ENCODE measurements around the gene CXCR6. TPM values are rescaled to one million over a fixed set of nuclear protein-coding genes. Genes with fewer than 3 reads are reported as not detected.

The CXCR6 gene
- total RNA-seq, 1 donor from 2014 or later, result not detected

DNA sequence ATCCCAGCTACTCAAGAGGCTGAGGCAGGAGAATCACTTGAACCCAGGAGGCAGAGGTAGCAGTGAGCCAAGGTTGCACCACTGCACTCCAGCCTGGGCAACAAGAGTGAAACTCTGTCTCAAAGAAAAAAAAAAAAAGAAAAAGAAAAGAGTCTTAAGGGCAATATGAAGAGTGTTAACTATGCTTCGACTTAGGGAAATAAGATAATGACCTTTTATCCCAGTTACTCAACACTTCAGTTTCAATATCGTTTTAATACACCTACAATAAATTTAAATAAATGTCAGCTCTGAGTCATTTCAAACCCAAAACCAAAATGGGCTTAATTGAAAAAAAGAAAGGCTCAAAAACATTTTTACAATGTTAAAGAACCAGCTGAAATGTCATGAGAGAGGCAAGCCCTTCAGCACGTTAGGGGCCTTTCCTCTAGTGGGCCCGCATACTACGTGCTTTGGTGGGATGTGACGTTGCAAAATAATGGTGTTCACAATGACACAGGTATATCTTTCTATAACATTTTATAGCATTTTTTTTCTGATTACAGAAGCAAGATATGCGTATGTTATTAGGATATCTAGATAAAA lies 37.1 kb downstream of the CXCR6 start:
- Histone ChIP-seq H3K4me1 (no peaks in the 10 kb centered on the region), H3K27ac (no peak overlapping the region), H3K9me3 (ENCODE audit: low read depth) (no peaks in the 10 kb centered on the region), H3K4me2 (no peak overlapping the region), H3K36me3 (peaks cover 7% of the 10 kb centered on the region), H3K9ac (no peak overlapping the region), H3K4me3 (no peak overlapping the region), H2AFZ (replicated peaks) (no peak overlapping the region), H4K20me1 (ENCODE audit: low read depth) (peaks cover 6% of the 10 kb centered on the region), H3K27me3 (no peaks in the 10 kb centered on the region), H3K79me2 (ENCODE audit: low read depth) (no peaks in the 10 kb centered on the region), H3F3A (ENCODE audit: low read depth) (no peaks in the 10 kb centered on the region)
- H3K27me3 Mint-ChIP-seq (ENCODE audit: insufficient read depth, low read depth), result no peaks in the 10 kb centered on the region
- TF ChIP-seq CTCF (IDR thresholded peaks at IDR 0.05) (no peak), EZH2phosphoT487 (IDR thresholded peaks at IDR 0.05) (no peak), EZH2 (IDR thresholded peaks at IDR 0.05) (no peak)
- no peaks in the 10 kb centered on the region for H3K4me1 Mint-ChIP-seq
- H3K4me3 Mint-ChIP-seq, result no peak overlapping the region
- H3K9me3 Mint-ChIP-seq, result no peaks in the 10 kb centered on the region
- no peak for DNase-seq (ENCODE audit: low spot score)
- H3K36me3 Mint-ChIP-seq, result peaks cover 17% of the 10 kb centered on the region
- no peak overlapping the region for H3K27ac Mint-ChIP-seq

DNA sequence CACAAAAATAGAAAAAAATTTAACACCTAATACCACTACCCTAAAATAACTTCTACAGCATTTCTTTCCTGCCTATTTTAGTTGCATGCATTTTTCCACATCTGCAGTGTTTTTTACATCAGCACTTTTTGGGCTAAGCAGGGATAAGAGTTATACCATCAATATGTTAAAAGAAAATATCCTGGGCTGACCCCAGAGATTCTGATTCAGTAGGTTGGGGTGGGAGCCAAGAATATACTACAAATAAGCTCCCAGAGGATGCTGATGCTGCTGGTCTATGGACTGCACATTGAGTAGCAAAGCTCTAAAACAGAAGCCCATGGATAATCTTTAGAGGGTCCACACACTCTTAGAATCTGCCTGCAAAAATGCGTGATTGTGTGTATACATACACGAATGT lies 37.6 kb downstream of the CXCR6 start:
- H3K4me3 ChIP-seq, result no peak overlapping the region
- Mint-ChIP-seq H3K36me3 (peaks cover 17% of the 10 kb centered on the region), H3K27ac (no peak overlapping the region), H3K4me1 (no peaks in the 10 kb centered on the region), H3K4me3 (no peak overlapping the region), H3K9me3 (no peaks in the 10 kb centered on the region), H3K27me3 (ENCODE audit: insufficient read depth, low read depth) (no peaks in the 10 kb centered on the region)
- H3K36me3 ChIP-seq, result peaks cover 7% of the 10 kb centered on the region
- no peaks in the 10 kb centered on the region for H3K4me1 ChIP-seq
- H3K9ac ChIP-seq, result no peak overlapping the region
- no peak overlapping the region for H3K27ac ChIP-seq
- no peak overlapping the region for H2AFZ ChIP-seq (replicated peaks)
- H3K4me2 ChIP-seq, result no peak overlapping the region
- no peak for DNase-seq (ENCODE audit: low spot score)
- H3F3A ChIP-seq (ENCODE audit: low read depth), result no peaks in the 10 kb centered on the region
- no peaks in the 10 kb centered on the region for H3K9me3 ChIP-seq (ENCODE audit: low read depth)
- no peak for TF ChIP-seq EZH2phosphoT487 (IDR thresholded peaks at IDR 0.05)
- TF ChIP-seq EZH2 (IDR thresholded peaks at IDR 0.05), result no peak
- TF ChIP-seq CTCF (IDR thresholded peaks at IDR 0.05), result no peak
- no peaks in the 10 kb centered on the region for H3K79me2 ChIP-seq (ENCODE audit: low read depth)
- no peaks in the 10 kb centered on the region for H3K27me3 ChIP-seq
- H4K20me1 ChIP-seq (ENCODE audit: low read depth), result peaks cover 11% of the 10 kb centered on the region

DNA sequence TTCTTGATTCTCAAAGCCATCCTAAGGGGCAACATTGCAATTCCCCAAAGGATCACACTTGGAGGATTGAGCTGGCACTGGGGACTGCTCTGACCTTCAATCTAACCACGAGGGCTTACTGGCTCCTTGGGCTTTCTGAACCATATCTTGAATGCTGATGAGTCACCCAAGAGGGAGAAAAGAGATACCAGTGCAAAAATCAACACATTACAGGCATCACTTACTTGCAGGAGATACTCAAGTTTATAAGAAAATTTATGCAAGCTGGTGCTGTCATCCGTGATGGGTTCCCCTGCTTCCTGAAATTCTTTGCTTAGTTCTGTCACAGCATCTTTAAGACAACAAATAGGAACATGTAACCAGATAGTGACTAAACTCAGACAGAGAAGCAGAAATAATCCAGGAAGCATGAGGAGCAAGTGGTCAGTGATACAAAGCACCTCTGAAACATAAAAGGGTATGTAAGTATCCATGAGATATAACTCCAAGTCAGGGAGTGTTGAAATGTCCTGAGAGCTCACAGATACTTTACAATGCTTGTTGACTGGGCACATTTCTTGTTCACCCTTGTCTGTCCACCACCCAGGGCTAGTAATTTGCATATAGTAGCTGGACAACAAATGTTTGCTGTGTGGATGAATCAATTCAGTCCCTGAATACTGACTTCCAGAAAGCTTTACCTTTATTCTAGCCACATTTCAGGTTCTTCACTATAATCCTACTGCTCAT lies 38.2 kb downstream of the CXCR6 start:
- Histone ChIP-seq H2AFZ (replicated peaks) (no peak overlapping the region), H3K9me3 (ENCODE audit: low read depth) (no peaks in the 10 kb centered on the region), H3K4me1 (no peaks in the 10 kb centered on the region), H3K4me2 (no peak overlapping the region), H3K9ac (no peak overlapping the region), H3K27me3 (no peaks in the 10 kb centered on the region), H3K36me3 (peaks cover 7% of the 10 kb centered on the region), H4K20me1 (ENCODE audit: low read depth) (peaks cover 14% of the 10 kb centered on the region), H3F3A (ENCODE audit: low read depth) (no peaks in the 10 kb centered on the region), H3K79me2 (ENCODE audit: low read depth) (no peaks in the 10 kb centered on the region), H3K27ac (no peak overlapping the region), H3K4me3 (no peak overlapping the region)
- no peaks in the 10 kb centered on the region for H3K27me3 Mint-ChIP-seq (ENCODE audit: insufficient read depth, low read depth)
- DNase-seq (ENCODE audit: low spot score), result no peak
- H3K4me1 Mint-ChIP-seq, result no peaks in the 10 kb centered on the region
- TF ChIP-seq EZH2 (IDR thresholded peaks at IDR 0.05), result no peak
- no peak for TF ChIP-seq EZH2phosphoT487 (IDR thresholded peaks at IDR 0.05)
- no peak for TF ChIP-seq CTCF (IDR thresholded peaks at IDR 0.05)
- no peak overlapping the region for H3K4me3 Mint-ChIP-seq
- no peaks in the 10 kb centered on the region for H3K9me3 Mint-ChIP-seq
- no peak overlapping the region for H3K27ac Mint-ChIP-seq
- H3K36me3 Mint-ChIP-seq, result peaks cover 17% of the 10 kb centered on the region
